GM21576 (cell line): ENCODE data around the gene FBXO11.
A peak's percentile ranks its signal among the peaks of the same experiment; 100 is the strongest.
"Not testable (repeated sequence)": the region's sequence is repeated elsewhere in the genome, so short reads cannot be mapped to it uniquely, and the experiment has no call there.

Experiments used
- ATAC-seq: cut with Tn5 transposase; IDR thresholded peaks from one replicate; pipeline ENCODE4 v1.9.1; 2021; ENCODE audit warnings: mild to moderate bottlenecking, moderate library complexity; ENCODE audit not compliant: unreplicated experiment

Gene FBXO11

DNA sequence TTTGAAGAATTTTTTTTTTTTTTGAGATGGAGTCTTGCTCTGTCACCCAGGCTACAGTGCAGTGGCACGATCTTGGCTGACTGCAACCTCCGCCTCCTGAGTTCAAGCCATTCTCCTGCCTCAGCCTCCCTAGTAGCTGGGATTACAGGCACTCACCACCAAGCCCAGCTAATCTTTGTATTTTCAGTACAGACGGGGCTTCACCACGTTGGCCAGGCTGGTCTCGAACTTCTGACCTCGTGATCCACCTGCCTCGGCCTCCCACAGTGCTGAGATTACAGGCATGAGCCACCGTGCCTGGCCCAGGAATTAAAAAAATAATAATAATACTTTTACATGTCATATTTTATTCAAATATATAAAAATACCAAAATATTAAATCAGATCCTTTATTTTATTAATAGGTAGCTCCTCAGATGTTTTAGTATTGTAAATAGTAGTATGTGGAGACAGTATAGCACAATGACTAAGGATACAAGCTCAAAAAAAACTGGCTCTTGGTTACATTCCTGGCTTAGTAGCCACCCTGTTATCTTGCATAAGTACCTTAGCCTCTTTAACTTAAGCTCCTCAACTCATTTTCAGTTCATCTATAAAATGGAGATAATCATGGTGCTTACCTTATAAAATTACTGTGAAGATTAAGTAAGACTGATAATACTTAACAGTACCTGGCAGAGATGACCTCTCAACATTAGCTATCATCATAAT, 53.1 kb downstream of the FBXO11 start:
- ATAC-seq, result not testable (repeated sequence)

DNA sequence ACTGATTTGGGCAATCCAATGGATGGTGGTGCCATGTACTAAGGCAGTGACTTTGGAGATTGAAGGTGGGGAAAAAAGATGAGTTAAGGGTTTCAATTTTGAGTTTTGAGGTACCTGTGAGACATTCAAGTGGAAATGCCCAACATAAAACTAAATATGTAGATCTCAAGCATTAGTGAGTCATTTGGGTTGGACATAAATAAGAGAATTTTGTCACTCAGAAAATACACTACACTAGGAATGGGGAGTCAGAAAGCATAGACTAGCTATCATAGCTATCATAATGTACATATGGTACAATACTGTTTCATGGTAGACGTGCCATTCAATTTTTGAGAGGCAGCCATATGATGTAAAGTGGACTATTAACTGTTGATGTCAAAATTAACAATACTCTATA, 56.1 kb downstream of the FBXO11 start:
- ATAC-seq, result no peak

DNA sequence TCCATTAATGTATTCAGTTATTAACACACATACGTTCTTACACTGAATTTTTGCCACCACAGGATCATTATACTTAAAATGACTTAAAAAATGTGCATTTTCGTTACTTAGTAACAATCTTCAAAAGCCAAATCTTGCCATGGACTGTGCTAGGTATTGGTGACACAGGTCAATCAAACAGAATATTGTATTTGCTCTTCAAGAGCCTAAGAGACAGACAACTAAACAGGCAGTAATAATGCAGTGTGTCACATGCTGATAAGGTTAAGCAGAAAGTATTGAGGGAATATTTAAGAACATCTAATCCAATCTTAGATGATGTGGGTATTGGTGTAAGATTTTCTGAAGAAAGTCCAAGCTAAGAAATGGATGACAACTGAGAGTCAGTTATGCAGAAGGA, 56.9 kb downstream of the FBXO11 start:
- ATAC-seq, result no peak

DNA sequence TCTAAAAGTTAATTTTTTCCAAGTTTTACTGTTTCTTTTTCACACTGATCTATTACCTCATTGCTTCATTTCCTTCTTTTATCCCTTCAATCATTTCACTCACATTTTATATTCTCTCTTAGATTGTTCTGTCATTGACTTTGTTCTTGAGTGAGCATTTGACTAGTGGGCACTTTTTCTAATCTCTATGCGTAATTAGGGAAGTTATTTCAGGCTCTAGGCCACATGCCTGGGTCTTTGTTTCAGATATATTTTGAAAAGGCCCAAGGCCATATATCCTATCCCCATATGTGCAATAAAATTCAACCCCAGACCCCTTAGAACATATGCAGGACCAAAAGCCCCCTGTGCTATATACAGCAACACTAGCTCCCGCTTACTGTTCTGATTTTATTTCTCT, 62.1 kb downstream of the FBXO11 start:
- no peak for ATAC-seq

DNA sequence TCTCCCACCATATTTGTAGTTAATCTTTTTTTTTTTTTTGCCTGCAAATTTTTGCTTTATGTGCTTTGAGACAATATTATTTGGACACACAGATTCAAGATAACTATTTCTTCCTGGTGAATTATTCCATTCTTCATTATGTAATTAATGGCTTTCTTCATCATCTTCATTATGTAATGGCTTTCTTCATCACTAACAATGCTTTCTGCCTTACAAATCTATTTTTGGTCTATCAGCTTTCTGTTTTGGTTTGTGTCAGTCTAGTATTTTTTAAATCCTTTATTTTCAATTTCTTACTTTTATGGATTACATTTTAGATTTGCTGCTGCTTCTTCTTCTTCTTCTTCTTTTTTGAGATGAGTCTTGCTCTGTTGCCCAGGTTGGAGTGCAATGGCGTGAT, 62.9 kb downstream of the FBXO11 start:
- ATAC-seq, result no peak

DNA sequence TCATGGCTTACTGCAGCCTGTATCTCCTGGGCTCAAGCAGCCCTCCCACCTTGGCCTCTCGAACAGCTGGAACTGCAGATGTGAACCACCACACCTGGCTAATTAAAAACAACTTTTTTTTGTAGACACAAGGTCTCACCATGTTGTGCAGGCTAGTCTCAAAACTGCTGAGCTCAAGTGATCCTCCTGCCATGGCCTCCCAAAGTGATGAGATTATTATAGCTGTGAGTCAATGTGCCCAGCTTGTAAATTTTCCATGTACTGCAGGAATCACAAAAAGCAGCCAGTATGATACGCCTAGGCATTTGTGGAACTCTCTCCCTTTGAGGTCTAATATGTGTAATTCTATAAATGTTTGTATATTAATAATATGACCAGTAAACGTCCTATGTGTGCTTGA, 63.5 kb downstream of the FBXO11 start:
- ATAC-seq, result no peak

DNA sequence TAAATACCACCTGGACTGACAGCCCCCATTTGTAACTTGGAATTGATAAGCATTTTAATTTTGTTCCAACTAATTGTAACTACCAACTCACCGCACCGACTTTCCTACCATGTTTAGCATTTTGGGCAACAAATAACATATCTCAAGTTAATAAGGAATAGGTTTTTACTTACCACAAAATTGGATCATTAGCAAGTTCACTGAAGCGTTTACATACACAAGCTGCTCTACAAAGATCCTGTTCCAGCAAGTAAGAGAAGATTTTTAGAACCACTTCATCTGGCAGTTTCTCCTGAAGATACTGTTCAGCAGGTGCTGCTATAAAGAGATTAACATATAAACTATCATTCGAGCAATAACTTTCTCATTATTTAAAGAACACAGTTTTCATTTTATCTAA, 67.6 kb downstream of the FBXO11 start:
- ATAC-seq, result no peak

DNA sequence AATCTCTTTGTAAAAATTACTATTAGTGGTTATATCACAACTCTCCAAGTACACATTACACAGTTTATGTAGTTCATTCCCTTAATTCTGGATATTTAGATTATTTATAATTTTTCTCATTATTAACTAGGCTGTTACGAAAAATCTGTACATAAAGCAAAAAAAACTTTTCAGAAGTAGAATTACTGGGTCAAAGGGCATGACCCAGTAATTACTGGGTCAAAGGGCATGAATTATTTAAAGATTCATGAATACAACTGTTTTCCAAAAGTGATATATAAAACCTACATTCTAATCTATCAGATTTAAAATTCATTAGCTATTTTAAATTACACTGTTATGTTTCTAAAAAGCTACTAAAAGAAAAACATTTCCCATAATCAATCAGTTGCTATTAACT, 68.0 kb downstream of the FBXO11 start:
- ATAC-seq, result no peak

DNA sequence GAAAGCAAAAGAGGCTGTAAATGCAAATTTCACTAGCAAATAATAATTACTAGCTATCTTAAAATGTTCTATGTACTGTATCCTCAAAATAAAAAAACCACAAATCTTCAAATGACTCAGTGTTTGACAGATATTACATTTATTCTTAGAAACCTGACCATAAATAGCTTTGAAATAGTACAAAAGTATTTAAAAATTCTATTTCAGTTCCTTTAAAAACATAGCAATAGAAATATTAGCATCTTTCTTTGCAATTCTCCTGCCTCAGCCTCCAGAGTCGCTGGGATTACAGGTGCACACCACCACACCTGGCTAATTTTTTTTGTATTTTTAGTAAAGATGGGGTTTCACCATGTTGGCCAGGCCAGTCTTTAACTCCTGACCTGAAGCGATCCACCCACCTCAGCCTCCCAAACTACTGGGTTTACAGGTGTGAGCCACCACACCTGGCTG, 72.8 kb downstream of the FBXO11 start:
- peak; percentile 76 for ATAC-seq

DNA sequence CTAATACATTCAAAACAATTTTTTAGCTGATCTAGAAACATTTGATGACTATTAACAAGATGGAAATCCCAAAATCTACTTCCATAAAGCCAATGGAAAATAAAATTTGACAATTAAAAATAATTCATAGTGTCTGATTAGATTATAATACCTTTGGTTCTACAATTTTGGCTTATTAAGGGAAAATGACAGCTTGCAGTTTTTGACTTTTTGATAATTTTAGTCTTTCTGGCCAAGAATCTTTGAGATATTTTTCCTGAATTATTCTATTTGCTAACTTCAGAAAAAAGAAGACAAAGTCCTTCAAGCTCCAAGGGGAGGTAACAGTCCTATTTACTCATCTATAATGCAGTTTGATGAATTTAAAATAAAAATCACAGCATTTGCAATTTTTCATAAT, 83.8 kb downstream of the FBXO11 start:
- no peak for ATAC-seq

DNA sequence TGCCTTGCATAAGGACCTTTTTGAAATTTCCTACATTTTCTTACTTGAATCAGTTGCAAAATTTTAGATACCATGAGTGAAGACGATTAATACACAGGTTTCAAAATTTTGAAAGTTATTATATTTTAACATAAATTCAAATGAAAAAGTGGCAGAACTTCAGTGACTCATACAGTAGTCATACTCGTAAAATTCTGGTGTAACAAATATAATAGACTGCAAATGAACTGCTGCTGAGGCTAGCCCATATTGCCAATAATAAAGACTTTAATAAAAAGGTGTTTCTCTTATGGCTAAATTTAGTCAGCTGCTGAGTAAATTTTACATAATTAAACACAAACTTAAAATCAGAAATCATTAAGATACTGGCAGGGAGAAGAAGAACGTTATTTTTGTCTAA, 86.5 kb downstream of the FBXO11 start:
- no peak for ATAC-seq

DNA sequence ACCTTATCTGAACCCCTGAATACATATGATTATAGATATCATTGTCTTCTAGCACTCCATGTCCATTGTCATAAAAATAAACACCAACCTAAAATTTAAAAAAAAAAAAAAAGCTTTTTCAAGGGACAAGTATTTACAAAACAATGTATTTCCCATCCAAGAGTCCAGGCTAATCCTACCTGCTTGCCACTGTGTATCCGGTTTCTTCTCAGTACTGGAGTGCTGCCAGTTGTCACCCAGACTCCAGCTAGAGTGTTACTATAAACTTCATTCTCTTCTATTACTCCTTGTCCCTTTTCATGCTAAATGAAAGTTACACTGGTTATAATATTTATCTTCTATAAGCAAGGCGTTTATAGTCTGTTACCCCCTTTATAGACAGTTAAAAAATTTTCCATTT, 87.5 kb downstream of the FBXO11 start:
- no peak for ATAC-seq

DNA sequence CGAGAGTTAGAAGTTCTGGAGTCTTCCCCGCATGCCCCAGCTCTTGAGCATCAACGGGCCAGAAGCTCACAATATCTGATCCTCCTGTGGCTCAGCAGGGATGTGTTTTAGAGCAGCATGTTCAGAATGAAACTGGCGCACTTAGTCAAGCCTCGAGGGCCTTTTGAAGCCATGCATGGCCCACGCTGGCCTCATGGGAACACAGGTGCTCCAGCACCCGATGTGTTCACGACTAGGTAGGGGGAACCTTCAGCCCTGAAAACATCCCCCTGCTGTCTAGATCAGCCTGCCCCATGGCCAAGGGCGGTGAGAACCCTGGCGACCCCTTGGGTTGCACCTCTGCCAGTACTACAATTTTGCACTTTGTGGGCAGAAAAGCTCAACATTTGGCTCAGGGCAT, 90.5 kb downstream of the FBXO11 start:
- no peak for ATAC-seq

DNA sequence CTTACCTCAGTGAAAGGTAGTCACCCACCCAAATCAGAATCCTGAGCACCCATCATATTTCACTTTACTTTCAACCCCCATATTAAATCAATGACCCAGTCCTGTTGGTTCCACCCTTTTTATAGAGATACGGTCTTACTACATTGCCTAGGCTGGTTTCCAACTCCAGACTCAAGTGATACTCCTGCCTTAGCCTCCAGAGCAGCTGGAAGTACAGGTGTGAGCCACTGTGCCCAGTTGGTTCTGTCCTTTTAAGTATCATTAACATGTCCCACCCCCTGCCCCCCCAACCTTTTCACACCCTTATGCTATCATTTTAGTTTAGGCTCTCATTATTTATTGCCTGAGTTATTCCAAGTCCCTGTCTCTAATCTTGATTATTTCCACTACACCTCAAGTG, 94.6 kb downstream of the FBXO11 start:
- ATAC-seq, result no peak

DNA sequence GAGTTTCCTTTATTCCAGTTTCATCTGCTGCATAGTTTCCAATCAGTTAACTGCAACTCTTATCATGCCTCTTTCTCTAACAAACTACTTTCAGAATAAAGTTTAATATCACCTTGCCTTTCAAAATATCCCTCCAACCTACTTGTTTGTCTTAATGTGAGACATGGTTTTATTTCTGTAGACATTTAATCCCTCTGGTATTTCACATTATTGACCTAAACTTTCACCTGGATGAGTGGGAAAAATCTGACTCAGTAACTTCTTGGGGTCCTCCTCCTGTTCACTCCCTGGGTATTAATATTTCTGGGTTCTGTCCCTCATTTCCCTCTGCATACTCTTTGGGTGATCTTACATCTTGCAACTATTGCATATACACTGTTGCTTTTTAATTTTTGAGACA, 95.4 kb downstream of the FBXO11 start:
- no peak for ATAC-seq

DNA sequence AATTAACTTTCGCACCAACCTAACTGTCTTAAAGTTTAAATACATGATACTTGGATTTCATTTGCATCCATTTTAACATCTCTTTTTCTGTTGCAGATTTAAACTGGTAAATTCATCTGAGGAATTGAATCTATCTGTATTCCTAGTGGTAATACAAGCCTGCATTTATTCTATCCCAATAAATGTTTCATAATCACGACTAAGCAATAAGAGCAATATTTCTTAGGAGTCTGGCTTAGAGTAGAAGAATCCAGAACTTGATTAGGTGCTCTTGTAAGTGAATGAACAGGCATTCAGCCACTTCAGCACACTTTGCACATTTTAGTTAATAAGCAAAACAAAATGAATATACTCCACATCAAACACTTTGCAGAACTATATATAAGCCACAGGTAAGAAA, 96.4 kb downstream of the FBXO11 start:
- no peak for ATAC-seq

DNA sequence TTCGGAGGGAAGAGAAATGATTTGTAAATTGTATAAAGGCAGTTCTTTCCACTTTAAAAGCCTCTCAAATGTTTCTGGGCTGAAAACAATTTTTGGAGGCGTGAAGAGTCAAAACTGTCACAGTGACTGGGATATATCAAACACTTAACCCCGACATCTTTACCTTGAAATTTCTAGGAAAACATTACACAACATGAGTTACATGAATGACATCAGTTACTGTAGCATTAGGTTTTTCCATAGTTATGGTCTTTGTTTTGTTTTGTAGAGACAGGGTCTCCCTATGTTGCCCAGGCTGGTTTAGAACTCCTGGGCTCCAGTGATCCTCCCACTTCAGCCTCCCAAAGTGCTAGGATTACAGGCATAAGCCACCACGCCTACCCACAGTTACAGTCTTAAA, 97.7 kb downstream of the FBXO11 start:
- no peak for ATAC-seq

DNA sequence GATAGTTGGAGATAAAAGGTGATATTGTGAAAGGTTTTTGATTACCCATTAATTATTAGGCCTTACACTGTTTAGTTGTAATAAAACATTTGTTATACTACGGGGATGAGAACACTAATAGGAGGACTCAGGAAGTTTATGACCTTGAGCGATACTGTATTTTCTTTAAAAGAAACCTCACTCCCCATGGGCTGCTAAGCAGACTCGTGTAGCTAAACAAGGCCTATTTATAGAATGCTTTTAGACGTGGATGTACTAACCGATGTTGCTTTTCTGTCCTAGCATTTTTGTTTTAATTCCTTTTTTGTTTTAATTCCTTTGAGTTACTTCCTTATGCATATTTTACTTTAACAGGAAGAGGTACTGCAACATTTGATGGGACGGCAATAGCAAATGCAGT, 100.4 kb downstream of the FBXO11 start:
- no peak for ATAC-seq

DNA sequence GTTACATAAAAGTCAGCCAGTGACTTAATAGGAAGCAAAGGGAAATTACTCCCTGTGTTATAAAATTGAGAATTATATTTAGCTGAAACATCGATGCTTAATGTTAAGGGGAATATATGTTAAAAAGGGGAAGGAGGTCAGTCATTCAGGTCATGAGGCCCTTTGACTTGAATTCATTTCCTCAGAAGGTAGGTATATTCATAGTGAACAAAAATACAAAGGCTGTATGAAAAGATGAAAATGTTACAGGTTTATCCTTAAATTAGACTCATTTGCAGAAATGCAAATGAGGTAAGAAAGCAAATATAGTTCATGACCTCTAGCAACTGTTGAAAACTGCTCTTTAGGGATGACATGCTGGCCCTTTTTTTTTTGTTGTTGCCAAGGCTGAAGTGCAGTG, 102.5 kb downstream of the FBXO11 start:
- no peak for ATAC-seq

DNA sequence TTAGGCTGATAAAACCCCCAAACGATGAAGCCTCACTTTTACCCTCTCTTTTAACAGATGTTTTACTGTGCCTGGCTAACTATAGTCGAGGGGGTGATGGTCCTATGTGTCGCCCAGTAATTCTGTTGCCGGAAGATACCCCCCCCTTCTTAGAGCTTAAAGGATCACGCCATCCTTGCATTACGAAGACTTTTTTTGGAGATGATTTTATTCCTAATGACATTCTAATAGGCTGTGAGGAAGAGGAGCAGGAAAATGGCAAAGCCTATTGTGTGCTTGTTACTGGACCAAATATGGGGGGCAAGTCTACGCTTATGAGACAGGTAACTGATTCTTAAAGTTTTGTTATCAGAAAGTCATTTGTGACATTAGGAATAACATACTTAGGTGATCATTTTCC, 102.9 kb downstream of the FBXO11 start:
- no peak for ATAC-seq

DNA sequence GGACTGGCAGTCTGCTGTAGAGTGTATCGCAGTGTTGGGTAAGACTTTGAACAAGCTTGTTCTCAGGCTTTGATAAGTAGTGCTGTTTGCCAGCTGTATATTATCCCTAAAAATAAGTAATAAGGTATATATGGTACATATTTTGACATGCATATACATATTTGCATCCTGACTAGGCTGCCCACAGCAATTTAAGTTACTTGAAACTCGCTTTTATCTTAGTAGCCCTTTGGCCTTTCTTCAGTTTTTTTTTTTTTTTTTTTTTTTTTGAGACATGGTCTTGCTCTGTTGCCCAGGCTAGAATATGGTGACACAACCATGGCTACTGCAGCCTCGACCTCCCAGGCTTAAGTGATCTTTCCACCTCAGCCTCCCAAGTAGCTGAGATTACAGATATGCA, 105.2 kb downstream of the FBXO11 start:
- no peak for ATAC-seq

DNA sequence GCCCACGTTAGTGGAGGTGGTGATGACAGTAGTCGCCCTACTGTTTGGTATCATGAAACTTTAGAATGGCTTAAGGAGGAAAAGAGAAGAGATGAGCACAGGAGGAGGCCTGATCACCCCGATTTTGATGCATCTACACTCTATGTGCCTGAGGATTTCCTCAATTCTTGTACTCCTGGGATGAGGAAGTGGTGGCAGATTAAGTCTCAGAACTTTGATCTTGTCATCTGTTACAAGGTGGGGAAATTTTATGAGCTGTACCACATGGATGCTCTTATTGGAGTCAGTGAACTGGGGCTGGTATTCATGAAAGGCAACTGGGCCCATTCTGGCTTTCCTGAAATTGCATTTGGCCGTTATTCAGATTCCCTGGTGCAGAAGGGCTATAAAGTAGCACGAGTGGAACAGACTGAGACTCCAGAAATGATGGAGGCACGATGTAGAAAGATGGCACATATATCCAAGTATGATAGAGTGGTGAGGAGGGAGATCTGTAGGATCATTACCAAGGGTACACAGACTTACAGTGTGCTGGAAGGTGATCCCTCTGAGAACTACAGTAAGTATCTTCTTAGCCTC, 107.2 kb downstream of the FBXO11 start:
- no peak for ATAC-seq

DNA sequence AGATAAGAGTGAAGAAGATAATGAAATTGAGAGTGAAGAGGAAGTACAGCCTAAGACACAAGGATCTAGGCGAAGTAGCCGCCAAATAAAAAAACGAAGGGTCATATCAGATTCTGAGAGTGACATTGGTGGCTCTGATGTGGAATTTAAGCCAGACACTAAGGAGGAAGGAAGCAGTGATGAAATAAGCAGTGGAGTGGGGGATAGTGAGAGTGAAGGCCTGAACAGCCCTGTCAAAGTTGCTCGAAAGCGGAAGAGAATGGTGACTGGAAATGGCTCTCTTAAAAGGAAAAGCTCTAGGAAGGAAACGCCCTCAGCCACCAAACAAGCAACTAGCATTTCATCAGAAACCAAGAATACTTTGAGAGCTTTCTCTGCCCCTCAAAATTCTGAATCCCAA, 107.7 kb downstream of the FBXO11 start:
- no peak for ATAC-seq
